GM18861 (cell line): ENCODE measurements around the gene PGF.
A peak's percentile ranks its signal among the peaks of the same experiment; 100 is the strongest.
"Not testable (repeated sequence)": the region's sequence is repeated elsewhere in the genome, so short reads cannot be mapped to it uniquely, and the experiment has no call there.

ENCODE experiments used
- ATAC-seq: cut with Tn5 transposase; IDR thresholded peaks from one replicate; pipeline ENCODE4 v1.9.1; 2021; ENCODE audit not compliant: unreplicated experiment

Gene PGF

GRCh38 chr14:74945261-74945851 is 10.0 kb downstream of the PGF start:
- ATAC-seq, result no peak

GRCh38 chr14:74942608-74943007 is 12.8 kb downstream of the PGF start:
- ATAC-seq, result peak; percentile 31

- ATAC-seq, result peak; percentile 22
These were observed 13.2 kb downstream of the PGF start for GRCh38 chr14:74942181-74942580.

GRCh38 chr14:74941676-74942097 is 13.7 kb downstream of the PGF start:
- ATAC-seq, result peak; percentile 43

GRCh38 chr14:74940956-74941565 is 14.3 kb downstream of the PGF start:
- ATAC-seq, result no peak

GRCh38 chr14:74938531-74939495 is 16.6 kb downstream of the PGF start:
- no peak for ATAC-seq

GRCh38 chr14:74937171-74937570 is 18.2 kb downstream of the PGF start:
- no peak for ATAC-seq

GRCh38 chr14:74936731-74937130 is 18.7 kb downstream of the PGF start:
- ATAC-seq, result no peak

- ATAC-seq, result no peak
These were observed 19.2 kb downstream of the PGF start for GRCh38 chr14:74936151-74936550.

- ATAC-seq, result no peak
These were observed 20.1 kb downstream of the PGF start for GRCh38 chr14:74935360-74935680.

GRCh38 chr14:74934476-74935359 is 20.7 kb downstream of the PGF start:
- no peak for ATAC-seq

GRCh38 chr14:74934041-74934440 is 21.4 kb downstream of the PGF start:
- ATAC-seq, result no peak

- ATAC-seq, result not testable (repeated sequence)
These were observed 22.5 kb downstream of the PGF start for GRCh38 chr14:74932936-74933335.

GRCh38 chr14:74932401-74932901 is 22.9 kb downstream of the PGF start:
- no peak for ATAC-seq

- ATAC-seq, result not testable (repeated sequence)
These were observed 23.7 kb downstream of the PGF start for GRCh38 chr14:74931744-74932143.

GRCh38 chr14:74929242-74929641 is 26.2 kb downstream of the PGF start:
- ATAC-seq, result no peak

- no peak for ATAC-seq
These were observed 28.2 kb downstream of the PGF start for GRCh38 chr14:74927225-74927624.

GRCh38 chr14:74924061-74924460 is 31.3 kb downstream of the PGF start:
- no peak for ATAC-seq

- peak; percentile 92 for ATAC-seq
These were observed 32.5 kb downstream of the PGF start, which contains the start of gene RPS6KL1 for GRCh38 chr14:74922752-74923401. TSS of gene RPS6KL1 (minus strand) at chr14:74923260. CDS start at chr14:74921541, 1,719 bp downstream.
